ENCODE data around the gene OR1J1. TPM values are rescaled to one million over a fixed set of nuclear protein-coding genes. Genes with fewer than 3 reads are reported as not detected.

The OR1J1 gene
- total and polyA plus RNA-seq, 2 of the 8 experiments (the other 6 are each of a cell fraction or from before 2014, with no cell fraction given), result not detected

DNA sequence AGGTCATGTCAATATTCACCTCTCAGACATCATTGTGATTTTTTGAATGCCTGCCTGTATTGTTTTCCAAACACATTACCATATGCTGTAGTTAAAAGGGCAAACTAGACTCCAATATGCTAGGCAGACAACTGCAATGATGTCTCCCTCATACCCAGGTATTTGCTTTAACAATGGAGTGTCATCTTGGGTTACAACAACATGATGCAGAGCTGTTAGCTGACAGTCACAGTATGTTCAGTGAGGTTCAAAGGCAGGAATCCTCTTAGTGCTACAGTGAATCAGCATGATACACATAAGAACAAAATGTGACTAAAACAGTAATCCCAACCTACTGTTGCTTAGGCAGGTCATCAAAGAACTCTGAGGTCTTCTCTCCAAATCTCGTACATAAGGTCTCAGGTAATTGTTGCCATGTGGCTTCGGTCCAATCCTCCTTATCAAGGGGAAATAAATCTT is 24.0 kb downstream of the OR1J1 start:
- Histone ChIP-seq H4K8ac (ENCODE audit: extremely low read depth, insufficient read depth, low read length) (no peak overlapping the region), H2AFZ (ENCODE audit: low read length) (no peak overlapping the region), H3K18ac (ENCODE audit: extremely low read depth, low read length) (no peak overlapping the region), H3K23me2 (ENCODE audit: low read depth, low read length) (no peaks in the 10 kb centered on the region), H3K4me2 (ENCODE audit: insufficient read depth in 1 of 2, low read depth in 2 of 2, low read length in 2 of 2) (no peak overlapping the region), H2AK5ac (ENCODE audit: low read depth, low read length) (no peak overlapping the region), H3K23ac (ENCODE audit: insufficient read length) (no peak overlapping the region), H3K4me1 (replicated peaks in 1 of 4; ENCODE audit: control insufficient read depth in 3 of 4, insufficient read depth in 4 of 4, low read length in 3 of 4) (no peaks in the 10 kb centered on the region), H3K4ac (replicated peaks; ENCODE audit: insufficient read length, low read depth, low read length) (no peak overlapping the region), H3K4me3 (ENCODE audit: extremely low read depth in 1 of 4, insufficient read depth in 2 of 4, low read depth in 3 of 4, low read length in 4 of 4) (no peak overlapping the region), H2BK20ac (ENCODE audit: low read length) (no peak overlapping the region), H2BK12ac (ENCODE audit: low read depth, low read length) (no peak overlapping the region), H4K20me1 (replicated peaks in 1 of 2; ENCODE audit: control insufficient read depth in 1 of 2, insufficient read depth in 2 of 2, low read length in 2 of 2) (no peaks in the 10 kb centered on the region), H3K79me2 (ENCODE audit: control insufficient read depth in 1 of 2, insufficient read depth in 2 of 2, low read length in 2 of 2) (no peaks in the 10 kb centered on the region), H3K9ac (replicated peaks in 1 of 4; ENCODE audit: extremely low read depth in 1 of 4, low read depth in 3 of 4, low read length in 3 of 4) (no peak overlapping the region), H3K14ac (ENCODE audit: insufficient read length) (no peak overlapping the region), H3K27me3 (replicated peaks in 1 of 4; ENCODE audit: control insufficient read depth in 3 of 4, extremely low read depth in 1 of 4, insufficient read depth in 3 of 4, low read length in 3 of 4) (no peaks in the 10 kb centered on the region), H3K56ac (replicated peaks; ENCODE audit: insufficient read length, low read depth, low read length) (no peak overlapping the region), H2BK5ac (ENCODE audit: low read depth, low read length) (no peak overlapping the region), H4K5ac (ENCODE audit: insufficient read length, low read depth, low read length) (no peak overlapping the region), H4K91ac (replicated peaks; ENCODE audit: insufficient read length, low read length) (no peak overlapping the region), H2BK15ac (ENCODE audit: low read length) (no peak overlapping the region), H3K79me1 (ENCODE audit: low read depth, low read length) (no peaks in the 10 kb centered on the region), H3K9me3 (ENCODE audit: insufficient read depth in 2 of 2, low read depth in 1 of 2, low read length in 1 of 2) (peaks cover under 1 to 13% of the 10 kb centered on the region in 2 experiments; a peak in 3 of 4 replicates), H2BK120ac (replicated peaks; ENCODE audit: low read depth, low read length) (no peak overlapping the region), H3K27ac (ENCODE audit: low read depth, low read length) (no peak overlapping the region), H3K36me3 (ENCODE audit: control insufficient read depth in 2 of 4, insufficient read depth in 4 of 4, low read length in 3 of 4) (no peaks in the 10 kb centered on the region)
- DNase-seq (ENCODE audit: low read depth in 1 of 2, low spot score in 2 of 2) (no peak), FAIRE-seq (no peak)
- 77% methylated on average over 2 of the region's 2 CpGs; no CpG with 5 or more reads in 1 of the 2 experiments for WGBS, 2 experiments (ENCODE audit: extremely low coverage in 1 of 2, insufficient coverage in 1 of 2, insufficient read length in 1 of 2, insufficient replicate concordance in 2 of 2, low coverage in 1 of 2, low lambda C conversion rate in 2 of 2, missing lambda C conversion rate in 1 of 2)
- POLR2A ChIA-PET (ENCODE audit: partially characterized antibody), result no interaction called here
- CTCF ChIA-PET (ENCODE audit: partially characterized antibody), result interaction anchor here (0.5 to 1.7 kb wide), 10 partner anchors 10 to 956 kb away, joined by 3 to 10 read pairs (median 4); no protein-coding TSS in a partner anchor
- TF ChIP-seq, protein P1, sequence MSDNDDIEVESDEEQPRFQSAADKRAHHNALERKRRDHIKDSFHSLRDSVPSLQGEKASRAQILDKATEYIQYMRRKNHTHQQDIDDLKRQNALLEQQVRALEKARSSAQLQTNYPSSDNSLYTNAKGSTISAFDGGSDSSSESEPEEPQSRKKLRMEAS (IDR thresholded peaks at IDR 0.05), result no peak
- TF ChIP-seq CBX5 (IDR thresholded peaks at IDR 0.05; ENCODE audit: low read depth, low read length), result no peak
- TF ChIP-seq SUZ12 (IDR thresholded peaks at IDR 0.05; ENCODE audit: low read length), result no peak
- no peak for TF ChIP-seq BRCA1 (IDR thresholded peaks at IDR 0.05; ENCODE audit: low read depth, low read length)
- TF ChIP-seq RBBP5 (IDR thresholded peaks at IDR 0.05; ENCODE audit: borderline replicate concordance, low read depth, low read length), result no peak
- no peak for TF ChIP-seq CBX8 (IDR thresholded peaks at IDR 0.05; ENCODE audit: borderline replicate concordance, low read depth, low read length)
